Endothelial cell of umbilical vein (primary cell): ENCODE data around the gene PSMD14. TPM values are rescaled to one million over a fixed set of nuclear protein-coding genes. Genes with fewer than 3 reads are reported as not detected.

Experiments used
- BruUV-seq: library from RNA; stranded (reverse); fragments of 400-500 nt; replicated peaks from 2 replicates; lab custom pipeline; 2021; lab: Mats Ljungman, UMichigan
- CTCF ChIA-PET: fragments of 300-600, 350-600 bp; sonication (Branson Sonifier 250); formaldehyde crosslinking; loops from one replicate; lab custom pipeline; 2021; ENCODE audit warnings: antibody characterized with exemption, inconsistent platforms; lab: Charles Lee
- POLR2A ChIA-PET: fragments of 300-600, 350-600 bp; sonication (Branson Sonifier 250); formaldehyde crosslinking; loops from one replicate; lab custom pipeline; 2021; ENCODE audit warnings: antibody characterized with exemption, inconsistent platforms; lab: Charles Lee
- DNase-seq: peaks from one replicate; pipeline ENCODE4 v3.0.0-alpha.2; 2011; ENCODE audit warnings: low read depth, low spot score
- FAIRE-seq: peaks from 2 replicates; lab custom pipeline; 2011; peaks lifted over from hg19 to GRCh38; lab: Jason Lieb, UNC
- H2AFZ ChIP-seq: 2 replicates; pipeline ENCODE4 v1.6.0; 2012; ENCODE audit warnings: low read depth, low read length, control low read depth, inconsistent platforms
- H3K27ac ChIP-seq: 2 replicates; pipeline ENCODE4 v1.5.1; 2011; ENCODE audit warnings: low read depth, mild to moderate bottlenecking, control low read depth, low read length, moderate library complexity; ENCODE audit not compliant: insufficient read depth
- H3K27me3 ChIP-seq, 2 experiments: 2 replicates each; pipeline versions ENCODE4 v1.6.0 to v1.6.1; 2011; ENCODE audit warnings: low read length in 2 of 2, mixed read lengths in 1 of 2; ENCODE audit not compliant: control insufficient read depth in 2 of 2, insufficient read depth in 2 of 2
- H3K36me3 ChIP-seq, 2 experiments: 2 replicates in 1 of 2; 3 replicates in 1 of 2; pipeline ENCODE4 v1.5.1; 2011; ENCODE audit warnings: low read length in 2 of 2, mild to moderate bottlenecking in 1 of 2, moderate library complexity in 1 of 2; ENCODE audit not compliant: control insufficient read depth in 2 of 2, insufficient read depth in 2 of 2; ENCODE audit errors: extremely low read depth in 1 of 2
- H3K4me1 ChIP-seq: 3 replicates; pipeline ENCODE4 v1.5.1; 2011; ENCODE audit warnings: mild to moderate bottlenecking, low read length; ENCODE audit not compliant: control insufficient read depth, insufficient read depth; ENCODE audit errors: extremely low read depth
- H3K4me2 ChIP-seq: 2 replicates; pipeline ENCODE4 v1.6.1; 2011; ENCODE audit warnings: low read length, control low read depth, mixed read lengths; ENCODE audit not compliant: insufficient read depth
- H3K4me3 ChIP-seq, 3 experiments: fragments of 200-600 bp in 1 of 3; sonication (generic), shearing (Covaris generic) in 1 of 3; replicated peaks in 1 of 3; 2 replicates each; pipeline ENCODE4 v1.5.1; 2011 to 2016; ENCODE audit warnings: control low read depth in 3 of 3, low read length in 3 of 3, mild to moderate bottlenecking in 2 of 3, inconsistent platforms in 1 of 3, low read depth in 1 of 3, moderate library complexity in 1 of 3; ENCODE audit not compliant: insufficient read depth in 1 of 3
- H3K79me2 ChIP-seq: 2 replicates; pipeline ENCODE4 v1.6.0; 2012; ENCODE audit warnings: low read length, inconsistent platforms; ENCODE audit not compliant: control insufficient read depth, insufficient read depth
- H3K9ac ChIP-seq: replicated peaks from 2 replicates; pipeline ENCODE3; 2011; ENCODE audit warnings: low read length, control low read depth; ENCODE audit not compliant: insufficient read depth; ENCODE audit errors: extremely low read depth
- H3K9me1 ChIP-seq: replicated peaks from 3 replicates; pipeline ENCODE4 v1.6.0; 2011; ENCODE audit warnings: mild to moderate bottlenecking, low read length; ENCODE audit not compliant: control insufficient read depth, insufficient read depth; ENCODE audit errors: extremely low read depth
- H3K9me3 ChIP-seq: replicated peaks from 2 replicates; pipeline ENCODE4 v1.5.1; 2012; ENCODE audit warnings: low read length, inconsistent platforms; ENCODE audit not compliant: control insufficient read depth, insufficient read depth
- H4K20me1 ChIP-seq: replicated peaks from 2 replicates; pipeline ENCODE3; 2011; ENCODE audit warnings: mild to moderate bottlenecking, low read length; ENCODE audit not compliant: control insufficient read depth, insufficient read depth; ENCODE audit errors: extremely low read depth
- EZH2 ChIP-seq: IDR thresholded peaks from 2 replicates; pipeline ENCODE4 v1.6.1; 2012; ENCODE audit warnings: borderline replicate concordance, low read depth, mild to moderate bottlenecking, moderate library complexity, low read length, inconsistent platforms; ENCODE audit not compliant: severe bottlenecking
- FOS ChIP-seq: IDR thresholded peaks from 2 replicates; pipeline ENCODE4 v1.6.1; 2011; ENCODE audit warnings: mild to moderate bottlenecking, low read length, moderate library complexity, borderline replicate concordance; ENCODE audit not compliant: insufficient read depth
- GATA2 ChIP-seq: IDR thresholded peaks from 2 replicates; pipeline ENCODE4 v1.7.0; 2011; ENCODE audit warnings: low read depth, mild to moderate bottlenecking, moderate library complexity, mixed read lengths, low read length; ENCODE audit not compliant: insufficient read length, insufficient read depth
- JUN ChIP-seq: IDR thresholded peaks from 2 replicates; pipeline ENCODE4 v1.6.1; 2011; ENCODE audit warnings: borderline replicate concordance, low read depth; ENCODE audit not compliant: insufficient read length, insufficient read depth
- MYC ChIP-seq: IDR thresholded peaks from one replicate; pipeline ENCODE4 v1.6.1; 2011; ENCODE audit warnings: mild to moderate bottlenecking, low read depth, low read length
- POLR2A ChIP-seq: IDR thresholded peaks from 2 replicates; pipeline ENCODE4 v1.6.1; 2012; ENCODE audit warnings: low read depth, mild to moderate bottlenecking, control low read depth, low read length
- POLR2AphosphoS5 ChIP-seq: IDR thresholded peaks from 2 replicates; pipeline ENCODE4 v1.6.1; 2012; ENCODE audit warnings: low read depth, mild to moderate bottlenecking, control low read depth, low read length, moderate library complexity; ENCODE audit not compliant: insufficient read depth
- dilution Hi-C: fragments of 300-500 bp; cut with MboI; formaldehyde crosslinking; loops from one replicate; pipeline ENCODE4 v1.15.0; 2019; ENCODE audit warnings: low sequenced_read_pairs; ENCODE audit not compliant: extremely low pct_ligation_motif_present
- intact Hi-C: fragments of 100-400 bp; cut with micrococcal nuclease; formaldehyde crosslinking; loops from one replicate; pipeline ENCODE4 v1.10.0; 2022
- polyA plus RNA-seq, 4 experiments: library from polyadenylated mRNA; depleted of rRNA in 3 of 4; stranded (reverse) in 3 of 4; unstranded in 1 of 4; fragments of >200 nt; gene quantifications; 2 replicates each; pipeline versions ENCODE4 v1.2.1 to v1.2.3, GENCODE V29; 2011 to 2012; ENCODE audit warnings: missing spikeins in 1 of 4
- total RNA-seq: library from RNA; stranded (reverse); gene quantifications from 2 replicates; pipeline ENCODE4 v1.2.3, GENCODE V29; 2021
- TF ChIP-seq, protein P1 (sequence below), 2 donors: IDR thresholded peaks; 1 replicate in 1 of 2; 2 replicates in 1 of 2; pipeline ENCODE4 v1.5.1; 2011; ENCODE audit warnings: low read length in 2 of 2, mild to moderate bottlenecking in 2 of 2, moderate library complexity in 2 of 2, control low read depth in 1 of 2, inconsistent platforms in 1 of 2, low read depth in 1 of 2; ENCODE audit not compliant: insufficient read depth in 1 of 2; ENCODE audit errors: extremely low read depth in 1 of 2
- TF ChIP-seq, protein P2 (sequence below): IDR thresholded peaks from 2 replicates; pipeline ENCODE4 v1.6.1; 2011; ENCODE audit not compliant: insufficient read depth, insufficient read length

Gene PSMD14
- total and polyA plus RNA-seq, 2 donors (not counting 3 experiments of a cell fraction or from before 2014, with no cell fraction given), result 47.6 to 85.4 TPM

DNA sequence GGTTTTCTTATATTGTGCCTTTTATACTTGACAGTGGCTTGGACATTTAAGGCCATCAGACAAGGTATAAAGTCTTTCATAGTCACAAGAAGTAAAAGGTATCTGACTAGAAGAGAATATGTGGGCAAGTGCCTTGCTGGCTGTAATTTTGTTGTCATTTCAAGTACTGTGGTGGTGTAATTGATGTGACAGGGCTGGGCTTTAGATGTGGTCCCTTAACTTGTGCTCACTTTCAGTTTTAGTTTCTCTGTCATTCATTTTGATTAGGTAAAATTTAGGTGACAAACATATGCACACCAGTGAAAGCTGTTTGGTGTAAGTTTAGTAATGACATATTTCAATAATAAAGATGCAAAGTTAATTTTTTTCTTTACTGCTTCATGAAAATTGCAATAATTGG is 76.6 kb downstream of the PSMD14 start:
- CTCF ChIA-PET, result interaction anchor here (1.1 kb wide), 1 partner anchor 11 kb away, joined by 3 read pairs; no protein-coding TSS in a partner anchor
- Histone ChIP-seq H3K4me2 (no peak overlapping the region), H3K27me3 (no peaks in the 10 kb centered on the region), H2AFZ (no peak overlapping the region), H3K79me2 (peaks cover 1% of the 10 kb centered on the region), H3K9me1 (no peaks in the 10 kb centered on the region), H4K20me1 (no peaks in the 10 kb centered on the region), H3K4me1 (no peaks in the 10 kb centered on the region), H3K9me3 (no peaks in the 10 kb centered on the region), H3K36me3 (peaks cover 0 to 11% of the 10 kb centered on the region in 2 experiments), H3K9ac (no peak overlapping the region), H3K4me3 (no peak overlapping the region), H3K27ac (no peak overlapping the region)
- intact Hi-C loops, result no loop called here
- FAIRE-seq, result no peak
- POLR2A ChIA-PET, result no interaction called here
- dilution Hi-C loops, result no loop called here
- BruUV-seq, result no TSS peak
- DNase-seq, result no peak
- TF ChIP-seq POLR2A (no peak), JUN (no peak), POLR2AphosphoS5 (no peak), GATA2 (no peak), EZH2 (no peak), MYC (no peak), FOS (no peak)
- TF ChIP-seq, protein P1, sequence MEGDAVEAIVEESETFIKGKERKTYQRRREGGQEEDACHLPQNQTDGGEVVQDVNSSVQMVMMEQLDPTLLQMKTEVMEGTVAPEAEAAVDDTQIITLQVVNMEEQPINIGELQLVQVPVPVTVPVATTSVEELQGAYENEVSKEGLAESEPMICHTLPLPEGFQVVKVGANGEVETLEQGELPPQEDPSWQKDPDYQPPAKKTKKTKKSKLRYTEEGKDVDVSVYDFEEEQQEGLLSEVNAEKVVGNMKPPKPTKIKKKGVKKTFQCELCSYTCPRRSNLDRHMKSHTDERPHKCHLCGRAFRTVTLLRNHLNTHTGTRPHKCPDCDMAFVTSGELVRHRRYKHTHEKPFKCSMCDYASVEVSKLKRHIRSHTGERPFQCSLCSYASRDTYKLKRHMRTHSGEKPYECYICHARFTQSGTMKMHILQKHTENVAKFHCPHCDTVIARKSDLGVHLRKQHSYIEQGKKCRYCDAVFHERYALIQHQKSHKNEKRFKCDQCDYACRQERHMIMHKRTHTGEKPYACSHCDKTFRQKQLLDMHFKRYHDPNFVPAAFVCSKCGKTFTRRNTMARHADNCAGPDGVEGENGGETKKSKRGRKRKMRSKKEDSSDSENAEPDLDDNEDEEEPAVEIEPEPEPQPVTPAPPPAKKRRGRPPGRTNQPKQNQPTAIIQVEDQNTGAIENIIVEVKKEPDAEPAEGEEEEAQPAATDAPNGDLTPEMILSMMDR (IDR thresholded peaks at IDR 0.05; ENCODE audit: extremely low read depth in 1 of 2, insufficient read depth in 1 of 2, low read depth in 1 of 2, low read length in 2 of 2), result no peak
- TF ChIP-seq, protein P2, sequence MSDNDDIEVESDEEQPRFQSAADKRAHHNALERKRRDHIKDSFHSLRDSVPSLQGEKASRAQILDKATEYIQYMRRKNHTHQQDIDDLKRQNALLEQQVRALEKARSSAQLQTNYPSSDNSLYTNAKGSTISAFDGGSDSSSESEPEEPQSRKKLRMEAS, result no peak
